MM.1S (cell line): Measurements from ENCODE around the gene NACAD.

Experiments
- EZH2phosphoT487 ChIP-seq: fragments of 300-600 bp; sonication (generic); IDR thresholded peaks from 2 replicates; pipeline ENCODE4 v1.6.1; 2018; ENCODE audit warnings: antibody characterized with exemption, low read length
- TF ChIP-seq, protein P1 (sequence below): fragments of 300-600 bp; sonication (generic); IDR thresholded peaks from 2 replicates; pipeline ENCODE4 v1.5.1; 2016; ENCODE audit warnings: antibody characterized with exemption, low read length, mixed read lengths

DNA sequence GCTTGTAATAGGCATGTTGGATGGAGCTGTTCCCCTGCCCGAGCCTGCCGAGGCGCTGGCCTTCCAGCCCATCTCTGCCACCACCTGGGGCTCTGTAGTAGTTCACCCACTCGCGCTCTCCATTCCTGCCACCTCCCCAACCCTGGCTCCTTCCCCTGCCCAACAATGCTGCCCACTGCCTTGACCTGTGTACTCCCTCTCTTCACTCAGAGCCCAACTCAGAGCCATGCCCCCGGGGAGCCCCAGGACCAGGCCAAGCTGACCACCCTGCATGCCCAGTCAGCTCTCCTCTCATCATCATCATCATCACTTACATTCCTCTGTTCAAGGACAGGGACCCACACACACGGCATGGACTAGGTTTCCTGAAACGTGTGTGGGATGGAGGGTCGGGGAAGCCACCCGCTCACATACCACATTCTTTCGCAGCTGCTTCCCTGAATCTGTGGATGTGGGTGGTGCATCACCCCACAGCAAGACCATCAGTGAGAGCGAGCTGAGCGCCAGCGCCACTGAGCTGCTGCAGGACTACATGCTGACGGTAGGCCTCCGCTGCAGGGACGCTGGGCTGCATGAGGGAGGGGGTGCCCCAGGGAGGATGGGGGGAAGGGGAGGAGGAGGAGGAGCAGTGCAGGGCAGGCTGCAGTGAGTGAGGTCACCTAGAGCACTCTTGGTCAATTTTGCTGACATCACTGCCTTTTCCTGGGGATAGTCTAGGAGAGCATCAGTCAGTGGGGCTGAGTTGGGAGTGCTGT, 15.6 kb downstream of the NACAD start:
- TF ChIP-seq, protein P1, sequence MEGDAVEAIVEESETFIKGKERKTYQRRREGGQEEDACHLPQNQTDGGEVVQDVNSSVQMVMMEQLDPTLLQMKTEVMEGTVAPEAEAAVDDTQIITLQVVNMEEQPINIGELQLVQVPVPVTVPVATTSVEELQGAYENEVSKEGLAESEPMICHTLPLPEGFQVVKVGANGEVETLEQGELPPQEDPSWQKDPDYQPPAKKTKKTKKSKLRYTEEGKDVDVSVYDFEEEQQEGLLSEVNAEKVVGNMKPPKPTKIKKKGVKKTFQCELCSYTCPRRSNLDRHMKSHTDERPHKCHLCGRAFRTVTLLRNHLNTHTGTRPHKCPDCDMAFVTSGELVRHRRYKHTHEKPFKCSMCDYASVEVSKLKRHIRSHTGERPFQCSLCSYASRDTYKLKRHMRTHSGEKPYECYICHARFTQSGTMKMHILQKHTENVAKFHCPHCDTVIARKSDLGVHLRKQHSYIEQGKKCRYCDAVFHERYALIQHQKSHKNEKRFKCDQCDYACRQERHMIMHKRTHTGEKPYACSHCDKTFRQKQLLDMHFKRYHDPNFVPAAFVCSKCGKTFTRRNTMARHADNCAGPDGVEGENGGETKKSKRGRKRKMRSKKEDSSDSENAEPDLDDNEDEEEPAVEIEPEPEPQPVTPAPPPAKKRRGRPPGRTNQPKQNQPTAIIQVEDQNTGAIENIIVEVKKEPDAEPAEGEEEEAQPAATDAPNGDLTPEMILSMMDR: no peak
- no peak for TF ChIP-seq EZH2phosphoT487
